Stomach (tissue), 9 donors: ENCODE measurements around the gene LHFPL2. TPM values are rescaled to one million over a fixed set of nuclear protein-coding genes. Genes with fewer than 3 reads are reported as not detected.

ENCODE experiments used
- DNase-seq, 2 donors: peaks; one replicate each; pipeline versions ENCODE4 v3.0.0 to v3.0.0-alpha.2; 2013 to 2019
- H3K27ac ChIP-seq, 5 donors: fragments of 200-600 bp in 4 of 5; sonication (generic) in 4 of 5; one replicate each; pipeline ENCODE4 v1.5.1; 2013 to 2019; ENCODE audit warnings: mild to moderate bottlenecking in 1 of 5, moderate library complexity in 1 of 5
- H3K27me3 ChIP-seq, 3 donors: fragments of 200-600 bp; sonication (generic); one replicate each; pipeline ENCODE4 v1.5.1; 2017 to 2019; ENCODE audit warnings: mixed run types in 1 of 3
- H3K36me3 ChIP-seq, 4 donors: fragments of 200-600 bp; sonication (generic); 1 replicate in 3 of 4; 2 replicates in 1 of 4; pipeline ENCODE4 v1.5.1; 2016 to 2019
- H3K4me1 ChIP-seq, 4 donors: fragments of 200-600 bp; sonication (generic); one replicate each; pipeline ENCODE4 v1.5.1; 2016 to 2019
- H3K4me3 ChIP-seq, 4 donors: fragments of 200-600 bp; sonication (generic) in 3 of 4; one replicate each; pipeline ENCODE4 v1.5.1; 2016 to 2019; ENCODE audit warnings: mild to moderate bottlenecking in 1 of 4
- H3K9me3 ChIP-seq, 4 donors: fragments of 200-600 bp; sonication (generic); one replicate each; pipeline ENCODE4 v1.5.1; 2016 to 2019
- EP300 ChIP-seq: sonication (generic); formaldehyde crosslinking; IDR thresholded peaks from one replicate; pipeline ENCODE4 v1.6.1; 2017; ENCODE audit warnings: antibody characterized with exemption
- POLR2A ChIP-seq, 4 donors: fragments of 450-650 bp; IDR thresholded peaks; one replicate each; pipeline ENCODE4 v1.6.1; 2016; ENCODE audit warnings: antibody characterized with exemption in 4 of 4, control low read depth in 2 of 4, mild to moderate bottlenecking in 1 of 4, moderate library complexity in 1 of 4
- POLR2AphosphoS5 ChIP-seq, 3 donors: sonication (generic); formaldehyde crosslinking; IDR thresholded peaks; one replicate each; pipeline ENCODE4 v1.6.1; 2016; ENCODE audit warnings: antibody characterized with exemption in 3 of 3
- WGBS, 5 donors: extraction: QIAGEN DNeasy Blood & Tissue Kit in 3 of 5; methylation state at CpG; one replicate each; pipeline versions ENCODE4 v1.1.5 to v1.1.7; 2013 to 2018; 5-methylcytosine and 5-hydroxymethylcytosine counted together
- intact Hi-C: fragments of 100-400 bp; cut with DNase I; formaldehyde crosslinking; loops from one replicate; pipeline ENCODE4 v1.15.1; 2023; ENCODE audit warnings: low total_unique reads
- polyA plus RNA-seq, 3 donors: library from polyadenylated mRNA; stranded (reverse); fragments of 200-250 nt; gene quantifications; one replicate each; pipeline ENCODE4 v1.2.3, GENCODE V29; 2013
- total RNA-seq, 5 donors: library from RNA; depleted of rRNA; stranded (reverse); fragments of >200 nt; gene quantifications; one replicate each; pipeline versions ENCODE4 v1.1.0 to v1.2.3, GENCODE V29; 2014 to 2016
- TF ChIP-seq, protein P1 (sequence below), 7 experiments: fragments of 450-650 bp in 4 of 7; fragments of 200-600 bp in 3 of 7; sonication (generic) in 3 of 7; IDR thresholded peaks; one replicate each; pipeline ENCODE4 v1.5.1; 2016 to 2019; ENCODE audit warnings: antibody characterized with exemption in 7 of 7, control low read depth in 2 of 7, mild to moderate bottlenecking in 1 of 7
- donor health status: healthy with polysubstance abuse.
- donor health status: Bipolar disorder and iron deficiency.
- donor health status: healthy.

LHFPL2 gene
- total and polyA plus RNA-seq, 8 donors, result 3.7 to 53.6 (median 24.3) TPM

DNA sequence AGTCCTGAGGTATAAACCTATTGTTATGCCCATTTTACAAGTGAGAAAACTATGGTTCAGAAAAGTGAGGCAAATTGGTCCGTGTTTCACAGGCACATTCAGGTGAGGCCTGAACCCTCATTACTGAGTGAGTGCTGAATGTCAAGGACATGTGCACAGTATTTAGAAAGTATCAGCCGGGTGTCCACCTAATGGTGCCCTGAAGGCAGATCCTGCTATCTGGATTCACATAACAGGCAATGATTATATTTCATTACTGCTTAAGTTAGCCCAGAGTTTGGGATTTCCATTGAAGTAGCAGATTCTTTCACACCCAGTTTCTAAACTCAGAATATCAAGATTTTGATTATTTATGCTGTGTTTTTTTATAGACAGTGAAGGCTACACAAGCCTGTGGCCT is 142.7 kb downstream of the LHFPL2 start:
- Histone ChIP-seq H3K4me3 (no peak overlapping the region), H3K27ac (peak overlapping the region in 4 of 5 donors; percentile 61 to 80 (median 72)), H3K27me3 (no peaks in the 10 kb centered on the region), H3K9me3 (no peaks in the 10 kb centered on the region), H3K36me3 (no peaks in the 10 kb centered on the region), H3K4me1 (peaks cover 18 to 89% (median 55%) of the 10 kb centered on the region in 4 donors)
- intact Hi-C loops, result no loop called here
- 85 to 98% (median 89%) methylated on average over 2 of the region's 2 CpGs for WGBS, 5 donors
- DNase-seq, result no peak
- TF ChIP-seq, protein P1, sequence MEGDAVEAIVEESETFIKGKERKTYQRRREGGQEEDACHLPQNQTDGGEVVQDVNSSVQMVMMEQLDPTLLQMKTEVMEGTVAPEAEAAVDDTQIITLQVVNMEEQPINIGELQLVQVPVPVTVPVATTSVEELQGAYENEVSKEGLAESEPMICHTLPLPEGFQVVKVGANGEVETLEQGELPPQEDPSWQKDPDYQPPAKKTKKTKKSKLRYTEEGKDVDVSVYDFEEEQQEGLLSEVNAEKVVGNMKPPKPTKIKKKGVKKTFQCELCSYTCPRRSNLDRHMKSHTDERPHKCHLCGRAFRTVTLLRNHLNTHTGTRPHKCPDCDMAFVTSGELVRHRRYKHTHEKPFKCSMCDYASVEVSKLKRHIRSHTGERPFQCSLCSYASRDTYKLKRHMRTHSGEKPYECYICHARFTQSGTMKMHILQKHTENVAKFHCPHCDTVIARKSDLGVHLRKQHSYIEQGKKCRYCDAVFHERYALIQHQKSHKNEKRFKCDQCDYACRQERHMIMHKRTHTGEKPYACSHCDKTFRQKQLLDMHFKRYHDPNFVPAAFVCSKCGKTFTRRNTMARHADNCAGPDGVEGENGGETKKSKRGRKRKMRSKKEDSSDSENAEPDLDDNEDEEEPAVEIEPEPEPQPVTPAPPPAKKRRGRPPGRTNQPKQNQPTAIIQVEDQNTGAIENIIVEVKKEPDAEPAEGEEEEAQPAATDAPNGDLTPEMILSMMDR (IDR thresholded peaks at IDR 0.05), result no peak
- TF ChIP-seq POLR2A (IDR thresholded peaks at IDR 0.05) (no peak), POLR2AphosphoS5 (IDR thresholded peaks at IDR 0.05) (no peak), EP300 (no peak)

DNA sequence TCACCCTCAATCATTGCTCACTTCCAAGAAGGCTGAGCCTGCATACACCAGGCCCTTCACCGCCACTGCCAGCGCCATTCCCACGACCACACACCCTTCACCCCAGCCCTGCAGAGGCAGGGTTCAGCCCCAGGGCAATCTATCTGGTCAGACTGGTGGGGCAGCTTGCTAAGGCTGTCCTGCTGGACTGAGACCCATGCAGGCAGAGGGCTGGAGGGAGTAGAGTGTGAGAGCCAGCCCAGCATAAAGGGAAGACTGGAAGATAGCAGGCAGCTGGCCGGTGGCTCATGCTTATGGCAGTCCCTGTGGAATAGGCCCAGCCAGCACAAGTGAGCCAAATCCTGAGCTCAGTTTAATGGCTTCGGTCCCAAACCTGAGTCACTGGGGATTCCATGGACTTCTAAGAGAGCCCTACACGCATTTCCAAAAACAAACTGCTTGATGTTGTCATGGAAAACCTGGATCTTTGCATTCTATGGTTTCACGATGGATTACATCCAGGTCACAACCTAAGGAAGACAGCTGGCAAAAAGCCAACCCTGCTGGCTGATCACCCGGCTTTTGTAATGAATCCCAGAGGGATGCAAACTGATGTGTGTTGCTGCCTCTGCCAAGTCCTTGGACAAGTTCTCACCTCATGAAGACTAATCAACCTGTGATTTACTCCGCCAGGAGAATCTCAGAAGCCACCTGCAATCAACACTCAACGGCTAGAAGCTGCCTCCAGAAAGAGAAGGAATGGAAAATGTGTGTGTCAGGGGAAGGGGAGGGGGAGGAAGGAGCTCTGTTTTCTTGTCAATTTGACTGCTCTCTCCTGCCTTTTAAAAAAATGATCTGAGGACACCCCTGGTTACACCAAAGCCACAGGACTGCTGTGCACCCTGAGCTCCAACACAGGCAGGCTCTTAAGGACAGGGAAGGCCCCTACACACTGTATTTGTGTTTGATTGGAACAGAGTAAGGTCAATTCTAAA is 143.6 kb downstream of the LHFPL2 start:
- Histone ChIP-seq H3K27me3 (no peaks in the 10 kb centered on the region), H3K4me3 (no peak overlapping the region), H3K4me1 (peaks cover 18 to 84% (median 47%) of the 10 kb centered on the region in 4 donors), H3K36me3 (no peaks in the 10 kb centered on the region), H3K9me3 (no peaks in the 10 kb centered on the region), H3K27ac (peak overlapping the region; percentile 18 to 80 (median 66))
- intact Hi-C loops, result no loop called here
- DNase-seq, result peak; percentile 71 to 95
- 26 to 42% (median 41%) methylated on average over 10 of the region's 10 CpGs for WGBS, 5 donors
- TF ChIP-seq, protein P1 (IDR thresholded peaks at IDR 0.05), result no peak
- peak; percentile 39 to 75 (median 47) for TF ChIP-seq POLR2AphosphoS5 (IDR thresholded peaks at IDR 0.05)

- no peaks in the 10 kb centered on the region for H3K27me3 ChIP-seq
- no peak overlapping the region for H3K4me3 ChIP-seq
- peak overlapping the region in 4 of 5 donors; percentile 61 to 80 (median 72) for H3K27ac ChIP-seq
- H3K36me3 ChIP-seq, result no peaks in the 10 kb centered on the region
- 80 to 88% (median 85%) methylated on average over 4 of the region's 4 CpGs for WGBS, 5 donors
- no peaks in the 10 kb centered on the region for H3K9me3 ChIP-seq
- TF ChIP-seq POLR2AphosphoS5 (IDR thresholded peaks at IDR 0.05) (no peak), EP300 (no peak), POLR2A (IDR thresholded peaks at IDR 0.05) (no peak)
- TF ChIP-seq, protein P1 (IDR thresholded peaks at IDR 0.05), result no peak
- H3K4me1 ChIP-seq, result peaks cover 18 to 83% (median 48%) of the 10 kb centered on the region in 4 donors
- intact Hi-C loops, result no loop called here
- DNase-seq, result peak in 1 of 2 donors; percentile 33
These were observed 144.5 kb downstream of the LHFPL2 start for GRCh38 chr5:78503958-78504653.
